ENCODE results near the gene POLE.

DNA sequence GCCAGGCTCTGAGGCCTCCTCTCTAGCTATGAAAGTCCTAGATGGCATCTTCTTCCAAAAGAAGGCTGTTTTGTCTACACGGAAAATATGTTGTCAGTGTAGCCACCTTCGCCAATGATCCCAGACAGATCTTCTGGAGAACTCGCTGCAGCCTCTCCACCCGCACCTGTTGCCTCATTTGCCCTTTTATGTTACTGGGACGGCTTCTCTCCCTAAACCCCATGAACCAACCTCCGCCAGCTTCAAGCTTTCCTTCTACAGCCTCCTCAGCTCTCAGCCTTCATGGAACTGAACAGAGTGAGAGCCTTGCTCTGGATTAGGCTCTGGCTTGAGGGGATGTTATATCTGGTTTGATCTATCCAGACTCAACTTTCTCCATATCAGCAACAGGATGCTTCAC is 57.8 kb downstream of the POLE start:
- TF ChIP-seq, protein P1, sequence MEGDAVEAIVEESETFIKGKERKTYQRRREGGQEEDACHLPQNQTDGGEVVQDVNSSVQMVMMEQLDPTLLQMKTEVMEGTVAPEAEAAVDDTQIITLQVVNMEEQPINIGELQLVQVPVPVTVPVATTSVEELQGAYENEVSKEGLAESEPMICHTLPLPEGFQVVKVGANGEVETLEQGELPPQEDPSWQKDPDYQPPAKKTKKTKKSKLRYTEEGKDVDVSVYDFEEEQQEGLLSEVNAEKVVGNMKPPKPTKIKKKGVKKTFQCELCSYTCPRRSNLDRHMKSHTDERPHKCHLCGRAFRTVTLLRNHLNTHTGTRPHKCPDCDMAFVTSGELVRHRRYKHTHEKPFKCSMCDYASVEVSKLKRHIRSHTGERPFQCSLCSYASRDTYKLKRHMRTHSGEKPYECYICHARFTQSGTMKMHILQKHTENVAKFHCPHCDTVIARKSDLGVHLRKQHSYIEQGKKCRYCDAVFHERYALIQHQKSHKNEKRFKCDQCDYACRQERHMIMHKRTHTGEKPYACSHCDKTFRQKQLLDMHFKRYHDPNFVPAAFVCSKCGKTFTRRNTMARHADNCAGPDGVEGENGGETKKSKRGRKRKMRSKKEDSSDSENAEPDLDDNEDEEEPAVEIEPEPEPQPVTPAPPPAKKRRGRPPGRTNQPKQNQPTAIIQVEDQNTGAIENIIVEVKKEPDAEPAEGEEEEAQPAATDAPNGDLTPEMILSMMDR (IDR thresholded peaks at IDR 0.05), result no peak
- TF ChIP-seq ZFX (IDR thresholded peaks at IDR 0.05; ENCODE audit: borderline replicate concordance), result no peak

Data from 22Rv1 (cell line).